Activated CD8-positive, alpha-beta memory T cell treated with anti-CD3 and anti-CD28 coated beads for 1 hour (primary cell): ENCODE measurements around the gene GNG14.
"Not testable (repeated sequence)": the region's sequence is repeated elsewhere in the genome, so short reads cannot be mapped to it uniquely, and the experiment has no call there.

ENCODE experiments used
- DNase-seq, 2 donors: peaks; one replicate each; pipeline ENCODE4 v3.0.0-alpha.2; 2020; ENCODE audit warnings: low read depth in 1 of 2; ENCODE audit errors: extremely low read depth in 1 of 2

The GNG14 gene

GRCh38 chr19:12687496-12688196, at the start of gene GNG14:
TSS of gene GNG14 (plus strand) at chr19:12687998. CDS start at chr19:12688049, 51 bp downstream.
- DNase-seq = no peak

- no peak for DNase-seq
Measured at GRCh38 chr19:12638611-12639182, 49.1 kb upstream of the GNG14 start.

DNA sequence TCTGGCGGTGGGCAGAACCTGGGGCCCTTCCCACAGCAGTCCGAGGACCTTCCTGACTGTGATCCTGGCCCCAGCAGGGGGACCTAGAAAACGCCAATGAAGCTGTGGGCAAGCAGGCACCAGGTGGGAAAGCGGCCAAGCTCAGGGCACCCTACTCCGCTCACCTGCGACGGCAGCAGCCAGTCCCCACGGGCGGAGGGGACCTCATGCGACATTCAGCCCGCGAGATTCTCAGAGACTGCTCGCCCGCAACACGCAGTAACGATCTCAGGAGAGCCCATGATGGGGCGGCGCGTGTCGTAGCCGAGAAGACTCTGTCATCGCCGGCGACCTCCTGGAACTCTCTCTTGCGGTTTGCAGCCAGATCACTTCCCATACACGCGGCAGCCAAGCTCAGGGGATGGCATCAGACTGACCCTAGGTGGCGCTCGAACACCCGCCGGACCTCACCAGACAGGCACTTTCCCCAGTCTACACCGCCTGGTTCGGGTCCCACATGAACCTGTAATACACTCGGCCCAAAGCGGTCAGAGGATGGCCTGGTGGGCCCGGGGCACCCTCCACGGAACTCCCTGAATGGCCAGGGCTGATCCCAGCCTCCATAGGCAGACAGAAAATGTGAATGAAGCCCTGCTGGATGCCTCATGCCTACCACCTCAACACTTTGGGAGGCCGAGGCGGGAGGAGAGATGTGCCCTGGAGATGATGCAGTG, 47.7 kb upstream of the GNG14 start:
- DNase-seq = peak; percentile 72 to 75

- no peak for DNase-seq
Measured at GRCh38 chr19:12641456-12641855, 46.3 kb upstream of the GNG14 start.

DNA sequence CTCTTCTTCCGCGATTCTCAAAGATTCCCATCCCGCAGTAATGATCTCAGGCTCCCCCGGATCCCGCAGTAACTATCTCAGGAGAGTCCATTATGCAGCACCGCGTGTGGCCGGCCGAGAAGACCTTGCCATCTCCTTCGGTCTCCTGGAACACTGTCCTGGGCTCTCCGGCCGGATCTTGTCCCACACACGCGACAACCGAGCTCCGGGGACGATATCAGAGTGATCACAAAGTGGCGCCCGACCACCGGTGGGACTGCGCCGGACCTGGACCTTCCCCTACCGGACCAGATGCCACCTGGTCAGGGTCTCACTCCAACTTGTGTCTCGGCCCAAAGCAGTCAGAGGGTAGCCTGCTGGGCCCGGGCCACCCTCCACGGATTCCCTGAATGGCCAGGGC, 45.3 kb upstream of the GNG14 start:
- DNase-seq = no peak

- DNase-seq = not testable (repeated sequence)
Measured at GRCh38 chr19:12643716-12644115, 44.1 kb upstream of the GNG14 start.

DNA sequence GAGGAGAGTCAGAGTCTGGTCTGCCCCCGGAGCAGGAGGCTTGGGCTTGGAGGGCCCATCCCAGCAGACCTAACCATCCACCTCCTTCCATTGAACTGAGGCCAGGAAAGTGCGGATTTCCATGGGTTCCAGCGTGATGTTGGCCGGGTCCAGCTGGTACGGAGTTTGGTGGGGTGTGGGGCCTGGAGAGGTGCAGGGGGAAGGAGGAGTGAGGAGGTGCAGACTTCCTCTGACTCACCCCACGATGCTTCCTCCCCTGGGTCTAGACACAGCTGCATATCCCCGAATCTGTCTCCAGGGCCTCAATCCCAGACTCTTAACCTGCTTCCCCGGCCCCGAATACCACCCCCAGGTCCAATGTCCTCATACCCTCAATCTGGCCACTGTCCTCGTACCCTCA, 41.2 kb upstream of the GNG14 start:
- no peak for DNase-seq

DNA sequence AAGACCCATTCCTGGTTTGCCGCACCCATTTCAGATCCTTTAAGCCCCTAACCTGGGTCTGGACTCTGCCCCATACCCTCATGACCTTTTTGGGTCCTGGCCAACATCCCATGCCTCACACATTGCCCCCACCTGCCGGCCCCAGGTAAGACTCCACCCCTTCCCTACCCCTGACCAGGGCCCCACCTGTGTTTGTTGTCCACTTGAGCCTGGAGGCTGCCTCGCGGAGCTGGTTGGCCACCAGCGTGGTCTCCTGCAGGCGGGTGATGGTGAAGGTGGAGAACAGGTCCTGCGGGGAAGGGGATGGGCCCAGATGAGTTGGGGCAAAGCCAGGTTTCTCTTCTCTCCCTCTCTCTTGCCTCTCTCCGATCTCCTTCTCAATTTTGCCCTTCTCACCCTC, 40.8 kb upstream of the GNG14 start:
- DNase-seq = no peak

DNA sequence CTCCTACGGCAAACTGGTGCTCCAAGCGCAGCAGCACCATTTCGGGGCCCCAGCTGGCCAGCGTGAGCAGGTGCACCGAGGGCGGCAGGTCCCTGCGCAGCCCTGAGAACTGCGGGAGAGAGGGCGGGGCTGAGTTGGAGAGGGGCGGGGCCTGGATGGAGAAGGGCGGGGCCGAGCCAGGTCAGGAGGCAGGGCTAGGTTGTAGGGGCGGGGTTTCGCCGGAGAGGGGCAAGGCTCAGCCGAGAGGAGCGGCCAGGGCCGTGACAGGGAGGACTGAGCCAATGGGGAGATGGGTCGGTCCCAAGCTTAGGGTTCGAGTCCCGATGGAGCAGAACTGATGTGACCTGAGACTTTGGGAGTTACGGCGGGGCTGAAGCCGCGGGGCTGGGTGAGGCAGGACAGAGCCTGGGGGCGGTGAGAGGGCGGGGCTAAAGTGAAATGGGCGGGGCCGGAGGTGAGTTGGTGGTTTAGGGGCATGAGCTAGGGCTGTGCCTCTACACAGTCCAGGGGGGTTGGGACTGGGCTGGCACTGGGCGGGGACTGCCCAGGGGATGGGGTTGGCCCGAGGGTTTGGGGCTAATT, 40.2 kb upstream of the GNG14 start:
- DNase-seq = no peak

DNA sequence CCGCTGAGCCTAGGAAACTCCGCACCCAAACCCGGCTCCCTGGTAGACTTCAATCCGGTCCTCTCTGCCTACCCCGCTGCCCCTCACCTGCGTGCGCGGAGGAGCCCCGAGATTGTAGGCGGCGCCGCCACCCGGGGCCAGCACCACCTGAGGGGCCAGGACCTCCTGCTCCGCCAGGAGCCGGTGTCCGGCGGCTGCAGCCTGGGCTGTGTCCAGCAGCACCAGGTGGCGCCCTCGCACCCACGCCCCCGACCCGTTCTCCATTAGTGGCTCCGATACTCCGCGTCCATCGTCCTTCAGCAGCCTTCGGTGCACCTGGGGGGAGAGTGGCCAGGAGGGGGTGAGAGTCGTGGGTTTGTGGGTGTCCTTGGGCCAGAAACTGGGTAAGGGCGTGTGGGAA, 39.7 kb upstream of the GNG14 start:
- DNase-seq = no peak

- DNase-seq = no peak
Measured at GRCh38 chr19:12649941-12650340, 37.9 kb upstream of the GNG14 start.

DNA sequence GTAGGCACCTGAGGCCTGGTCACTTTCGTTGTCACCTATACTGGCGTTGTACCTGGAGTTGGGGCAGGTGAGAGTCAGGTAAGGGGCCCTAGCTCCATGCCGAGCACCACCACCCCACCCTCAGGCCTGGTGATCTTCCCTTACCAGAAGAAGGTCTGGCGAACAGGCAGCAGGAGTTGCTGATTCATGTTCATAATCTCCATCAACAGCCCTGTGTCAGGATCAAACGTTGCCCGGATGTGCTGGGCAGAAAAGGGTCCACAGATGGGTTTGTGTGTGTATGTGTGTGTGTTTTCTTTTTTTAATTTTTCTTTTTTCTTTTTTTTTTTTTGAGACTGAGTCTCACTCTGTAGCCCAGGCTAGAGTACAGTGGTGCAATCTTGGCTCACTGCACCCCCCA, 35.6 kb upstream of the GNG14 start:
- no peak for DNase-seq

DNA sequence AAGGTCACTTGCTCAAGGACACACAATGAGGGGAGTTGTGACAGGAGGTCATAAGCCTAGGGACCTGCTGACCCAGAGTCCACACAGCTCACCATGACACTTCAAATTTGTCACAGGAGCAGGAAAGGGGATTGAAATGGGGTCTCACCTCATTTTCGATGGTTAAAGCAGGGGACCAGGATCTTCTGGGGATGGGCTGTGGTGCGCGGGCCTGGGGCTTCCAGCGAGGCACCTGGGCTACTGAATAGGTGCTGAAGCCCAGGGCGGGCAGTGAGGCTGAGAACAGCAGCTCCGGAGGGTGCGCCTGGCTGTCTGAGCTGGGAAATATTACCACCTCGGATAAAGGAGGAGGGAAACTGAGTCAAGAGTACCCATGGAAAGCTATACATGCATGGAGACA, 32.3 kb upstream of the GNG14 start:
- no peak for DNase-seq

- no peak for DNase-seq
Measured at GRCh38 chr19:12656899-12657571, 30.8 kb upstream of the GNG14 start.

- DNase-seq = no peak
Measured at GRCh38 chr19:12657966-12658365, 29.8 kb upstream of the GNG14 start.

DNA sequence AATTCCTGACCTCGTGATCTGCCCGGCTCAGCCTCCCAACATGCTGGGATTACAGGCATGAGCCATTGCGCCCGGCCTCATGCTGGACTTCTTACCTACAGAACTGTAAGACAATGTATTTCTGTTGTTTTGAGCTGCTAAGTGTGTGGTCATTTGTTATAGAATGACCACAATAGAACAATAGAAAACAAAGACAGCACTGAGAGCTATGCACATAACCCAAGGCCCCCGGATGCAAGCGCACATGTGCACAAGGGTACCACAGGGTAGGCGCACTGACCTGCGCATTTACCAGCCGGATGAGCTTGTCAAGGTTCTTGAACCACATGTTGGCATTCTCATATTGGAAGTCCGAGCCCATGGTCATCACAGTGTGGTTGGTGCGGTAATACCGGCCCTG, 26.8 kb upstream of the GNG14 start:
- DNase-seq = no peak

- DNase-seq = no peak
Measured at GRCh38 chr19:12664406-12665280, 23.2 kb upstream of the GNG14 start.

- DNase-seq = no peak
Measured at GRCh38 chr19:12665281-12665573, 22.6 kb upstream of the GNG14 start.

GRCh38 chr19:12665671-12666264, 22.0 kb upstream of the GNG14 start:
- no peak for DNase-seq
